ENCODE measurements around the gene OSGEPL1. TPM values are rescaled to one million over a fixed set of nuclear protein-coding genes. Genes with fewer than 3 reads are reported as not detected.
"Not testable (repeated sequence)": the region's sequence is repeated elsewhere in the genome, so short reads cannot be mapped to it uniquely, and the experiment has no call there.

The OSGEPL1 gene
- polyA plus RNA-seq, 3 donors, result 2.1 to 2.9 (median 2.6) TPM

DNA sequence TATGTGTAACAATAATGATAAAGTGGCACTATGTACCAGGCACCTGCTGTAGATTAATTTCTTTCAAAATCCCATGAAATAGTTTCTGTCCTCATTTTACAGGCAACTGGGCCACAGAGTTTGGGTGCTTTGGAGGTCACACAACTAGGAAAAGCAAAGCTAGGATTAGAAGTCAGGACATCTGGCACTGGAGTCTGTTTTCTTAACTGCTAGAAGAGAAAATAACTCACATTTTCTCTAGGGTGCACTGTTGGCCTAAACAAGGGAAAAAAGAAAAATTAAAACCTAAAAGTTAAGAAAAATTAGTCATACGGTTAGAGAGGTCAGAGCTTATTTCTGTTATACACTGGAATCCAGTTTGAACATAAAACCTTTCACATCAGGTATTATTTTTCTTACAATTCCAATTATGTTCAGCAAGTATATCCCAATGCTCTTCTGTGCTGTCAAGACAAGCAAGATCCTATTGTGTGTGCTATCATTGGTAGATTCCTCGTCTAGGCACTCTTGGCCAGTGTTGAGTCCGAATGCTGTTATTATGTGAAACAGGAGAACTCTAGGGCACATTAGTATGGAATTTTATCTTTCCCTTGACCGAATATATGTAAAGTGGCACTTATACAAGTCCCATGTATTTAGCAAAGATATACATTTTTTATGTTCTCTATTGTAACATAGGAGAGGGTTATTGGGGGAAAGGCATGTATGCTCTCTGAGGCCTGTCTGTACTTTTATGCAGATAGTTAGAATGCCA lies 1.5 kb upstream of the OSGEPL1 start:
- DNase-seq, result no peak
- Histone ChIP-seq H3K4me1 (ENCODE audit: control insufficient read depth in 1 of 2, insufficient read depth in 2 of 2, low read length in 2 of 2) (peaks cover 10 to 14% of the 10 kb centered on the region in 2 donors), H4K20me1 (ENCODE audit: insufficient read depth, low read length) (no peaks in the 10 kb centered on the region), H3K9ac (ENCODE audit: insufficient read depth, low read length, poor library complexity, severe bottlenecking) (no peak overlapping the region), H3K36me3 (replicated peaks in 1 of 2; ENCODE audit: control insufficient read depth in 1 of 2, insufficient read depth in 2 of 2, low read length in 2 of 2) (peaks cover 15 to 31% of the 10 kb centered on the region in 2 donors), H2AFZ (ENCODE audit: insufficient read depth, low read depth, low read length, poor library complexity, severe bottlenecking) (peak overlapping the region; percentile 93), H3K4me3 (replicated peaks in 1 of 3; ENCODE audit: low read depth in 2 of 3, low read length in 3 of 3) (peak overlapping the region in 1 of 3 experiments; percentile 90), H3K4me2 (replicated peaks; ENCODE audit: extremely low read depth, low read length, poor library complexity, severe bottlenecking) (no peak overlapping the region), H3K9me3 (replicated peaks in 1 of 2; ENCODE audit: control insufficient read depth in 1 of 2, insufficient read depth in 1 of 2, low read length in 2 of 2) (no peaks in the 10 kb centered on the region), H3K27ac (ENCODE audit: low read depth in 1 of 2, low read length in 2 of 2) (no peak overlapping the region), H3K27me3 (ENCODE audit: control insufficient read depth in 2 of 2, insufficient read depth in 2 of 2, low read length in 2 of 2) (no peaks in the 10 kb centered on the region), H3K79me2 (ENCODE audit: insufficient read depth, low read length) (no peaks in the 10 kb centered on the region)
- no peak overlapping the region for H3K4me3 Mint-ChIP-seq
- no peaks in the 10 kb centered on the region for H3K9me3 Mint-ChIP-seq
- TF ChIP-seq, protein P1, sequence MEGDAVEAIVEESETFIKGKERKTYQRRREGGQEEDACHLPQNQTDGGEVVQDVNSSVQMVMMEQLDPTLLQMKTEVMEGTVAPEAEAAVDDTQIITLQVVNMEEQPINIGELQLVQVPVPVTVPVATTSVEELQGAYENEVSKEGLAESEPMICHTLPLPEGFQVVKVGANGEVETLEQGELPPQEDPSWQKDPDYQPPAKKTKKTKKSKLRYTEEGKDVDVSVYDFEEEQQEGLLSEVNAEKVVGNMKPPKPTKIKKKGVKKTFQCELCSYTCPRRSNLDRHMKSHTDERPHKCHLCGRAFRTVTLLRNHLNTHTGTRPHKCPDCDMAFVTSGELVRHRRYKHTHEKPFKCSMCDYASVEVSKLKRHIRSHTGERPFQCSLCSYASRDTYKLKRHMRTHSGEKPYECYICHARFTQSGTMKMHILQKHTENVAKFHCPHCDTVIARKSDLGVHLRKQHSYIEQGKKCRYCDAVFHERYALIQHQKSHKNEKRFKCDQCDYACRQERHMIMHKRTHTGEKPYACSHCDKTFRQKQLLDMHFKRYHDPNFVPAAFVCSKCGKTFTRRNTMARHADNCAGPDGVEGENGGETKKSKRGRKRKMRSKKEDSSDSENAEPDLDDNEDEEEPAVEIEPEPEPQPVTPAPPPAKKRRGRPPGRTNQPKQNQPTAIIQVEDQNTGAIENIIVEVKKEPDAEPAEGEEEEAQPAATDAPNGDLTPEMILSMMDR (IDR thresholded peaks at IDR 0.05), result no peak
- peaks cover 7% of the 10 kb centered on the region for H3K4me1 Mint-ChIP-seq
- H3K36me3 Mint-ChIP-seq, result peaks cover 17 to 23% of the 10 kb centered on the region in 2 donors
- no peak overlapping the region for H3K27ac Mint-ChIP-seq
- intact Hi-C loops (cut with micrococcal nuclease), result no loop called here
- no CpG with 5 or more reads among the region's 4 CpGs for WGBS (ENCODE audit: insufficient coverage)
- H3K27me3 Mint-ChIP-seq (ENCODE audit: low read depth in 3 of 3), result peaks cover 0 to 2% (median 0%) of the 10 kb centered on the region in 3 donors

DNA sequence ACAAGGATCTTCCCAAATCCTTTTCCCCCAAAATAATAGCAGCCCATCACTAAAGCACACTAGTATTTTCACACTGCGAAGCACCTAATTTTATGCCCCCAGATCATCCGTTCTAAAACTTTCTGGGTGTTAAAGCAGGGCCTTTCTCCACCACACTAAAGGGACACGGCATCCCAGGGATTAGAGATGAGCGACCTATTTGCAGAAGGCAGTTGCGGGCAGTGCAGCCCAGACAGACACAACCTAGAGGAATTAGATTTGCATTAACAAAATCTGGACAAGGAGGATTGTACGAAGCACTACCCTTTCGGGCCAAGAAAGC lies 402 bp downstream of the OSGEPL1 start:
- H3K9me3 ChIP-seq (replicated peaks in 1 of 2; ENCODE audit: control insufficient read depth in 1 of 2, insufficient read depth in 1 of 2, low read length in 2 of 2), result no peaks in the 10 kb centered on the region
- intact Hi-C loops (cut with micrococcal nuclease), result no loop called here
- H4K20me1 ChIP-seq (ENCODE audit: insufficient read depth, low read length), result no peaks in the 10 kb centered on the region
- peak overlapping the region; percentile 93 for H2AFZ ChIP-seq (ENCODE audit: insufficient read depth, low read depth, low read length, poor library complexity, severe bottlenecking)
- H3K36me3 ChIP-seq (replicated peaks in 1 of 2; ENCODE audit: control insufficient read depth in 1 of 2, insufficient read depth in 2 of 2, low read length in 2 of 2), result peaks cover 4 to 12% of the 10 kb centered on the region in 2 donors
- TF ChIP-seq, protein P1 (IDR thresholded peaks at IDR 0.05), result no peak
- Mint-ChIP-seq H3K4me1 (peaks cover 7% of the 10 kb centered on the region), H3K27ac (peak overlapping the region; percentile 84 to 95 (median 92)), H3K36me3 (peaks cover 10 to 15% of the 10 kb centered on the region in 2 donors), H3K9me3 (no peaks in the 10 kb centered on the region), H3K4me3 (peak overlapping the region; percentile 90 to 97), H3K27me3 (ENCODE audit: low read depth in 3 of 3) (peaks cover 0 to 2% (median 0%) of the 10 kb centered on the region in 3 donors)
- peaks cover 10 to 14% of the 10 kb centered on the region in 2 donors for H3K4me1 ChIP-seq (ENCODE audit: control insufficient read depth in 1 of 2, insufficient read depth in 2 of 2, low read length in 2 of 2)
- H3K4me2 ChIP-seq (replicated peaks; ENCODE audit: extremely low read depth, low read length, poor library complexity, severe bottlenecking), result peak overlapping the region; percentile 84
- H3K4me3 ChIP-seq (replicated peaks in 1 of 3; ENCODE audit: low read depth in 2 of 3, low read length in 3 of 3), result peak overlapping the region; percentile 86 to 90 (median 88)
- H3K27ac ChIP-seq (ENCODE audit: low read depth in 1 of 2, low read length in 2 of 2), result peak overlapping the region; percentile 66 to 86
- WGBS (ENCODE audit: insufficient coverage), result 0% methylated on average over 6 of the region's 7 CpGs
- peak overlapping the region; percentile 70 for H3K9ac ChIP-seq (ENCODE audit: insufficient read depth, low read length, poor library complexity, severe bottlenecking)
- no peak for DNase-seq
- H3K27me3 ChIP-seq (ENCODE audit: control insufficient read depth in 2 of 2, insufficient read depth in 2 of 2, low read length in 2 of 2), result no peaks in the 10 kb centered on the region
- no peaks in the 10 kb centered on the region for H3K79me2 ChIP-seq (ENCODE audit: insufficient read depth, low read length)

DNA sequence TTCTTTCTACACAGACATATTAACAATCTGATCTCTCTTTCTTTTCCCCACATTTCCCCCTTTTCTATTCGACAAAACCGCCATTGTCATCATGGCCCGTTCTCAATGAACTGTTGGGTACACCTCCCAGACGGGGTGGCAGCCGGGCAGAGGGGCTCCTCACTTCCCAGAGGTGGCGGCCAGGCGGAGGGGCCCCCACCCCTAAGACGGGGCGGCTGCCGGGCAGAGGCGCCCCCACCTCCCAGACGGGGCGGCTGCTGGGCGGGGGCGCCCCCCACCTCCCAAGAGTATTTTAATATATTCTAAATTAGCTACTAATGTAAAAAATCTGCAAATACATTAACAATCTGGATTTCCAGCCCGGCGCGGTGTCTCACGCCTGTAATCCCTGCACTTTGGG lies 2.4 kb downstream of the OSGEPL1 start:
- H3K4me3 Mint-ChIP-seq; H4K20me1 ChIP-seq (ENCODE audit: insufficient read depth, low read length); H3K4me1 Mint-ChIP-seq; H3K9me3 Mint-ChIP-seq; H3K27ac ChIP-seq (ENCODE audit: low read depth in 1 of 2, low read length in 2 of 2); H3K4me2 ChIP-seq (replicated peaks; ENCODE audit: extremely low read depth, low read length, poor library complexity, severe bottlenecking); H3K27me3 ChIP-seq (ENCODE audit: control insufficient read depth in 2 of 2, insufficient read depth in 2 of 2, low read length in 2 of 2); H3K27ac Mint-ChIP-seq; intact Hi-C loops (cut with micrococcal nuclease); H3K79me2 ChIP-seq (ENCODE audit: insufficient read depth, low read length); H3K9ac ChIP-seq (ENCODE audit: insufficient read depth, low read length, poor library complexity, severe bottlenecking); H3K36me3 ChIP-seq (replicated peaks in 1 of 2; ENCODE audit: control insufficient read depth in 1 of 2, insufficient read depth in 2 of 2, low read length in 2 of 2); H3K4me3 ChIP-seq (replicated peaks in 1 of 3; ENCODE audit: low read depth in 2 of 3, low read length in 3 of 3); H2AFZ ChIP-seq (ENCODE audit: insufficient read depth, low read depth, low read length, poor library complexity, severe bottlenecking); H3K27me3 Mint-ChIP-seq (ENCODE audit: low read depth in 3 of 3); DNase-seq; H3K9me3 ChIP-seq (replicated peaks in 1 of 2; ENCODE audit: control insufficient read depth in 1 of 2, insufficient read depth in 1 of 2, low read length in 2 of 2): not testable (repeated sequence)
- peaks cover 7 to 10% of the 10 kb centered on the region in 2 donors for H3K36me3 Mint-ChIP-seq
- H3K4me1 ChIP-seq (ENCODE audit: control insufficient read depth in 1 of 2, insufficient read depth in 2 of 2, low read length in 2 of 2), result peaks cover 10 to 14% of the 10 kb centered on the region in 2 donors
- WGBS (ENCODE audit: insufficient coverage), result no CpG with 5 or more reads among the region's 19 CpGs
